SK-N-MC (cell line): ENCODE data around the gene YEATS2.

Experiments used
- DNase-seq: peaks from one replicate; pipeline ENCODE4 v3.0.0-alpha.2; 2011; ENCODE audit warnings: low read depth, low spot score
- H3K27ac ChIP-seq: fragments of 200-600 bp; sonication (generic); 2 replicates; pipeline ENCODE4 v1.5.1; 2016; ENCODE audit warnings: mixed run types
- H3K36me3 ChIP-seq: fragments of 200-600 bp; sonication (generic); 2 replicates; pipeline ENCODE4 v1.6.1; 2017; ENCODE audit warnings: antibody characterized with exemption, low read length, mixed read lengths; ENCODE audit not compliant: insufficient read depth
- H3K4me3 ChIP-seq: fragments of 200-600 bp; sonication (generic); 2 replicates; pipeline ENCODE4 v1.5.1; 2016
- H3K9ac ChIP-seq: fragments of 200-600 bp; sonication (generic); 2 replicates; pipeline ENCODE4 v1.8.0; 2017; ENCODE audit warnings: mixed run types, mixed read lengths; ENCODE audit not compliant: insufficient read length
- H3K9me3 ChIP-seq: fragments of 200-600 bp; sonication (generic); 2 replicates; pipeline ENCODE4 v1.6.1; 2017; ENCODE audit warnings: low read depth, mild to moderate bottlenecking, antibody characterized with exemption, low read length, moderate library complexity, mixed read lengths
- EZH2 ChIP-seq: fragments of 200-600 bp; sonication (generic); IDR thresholded peaks from one replicate; pipeline ENCODE4 v1.6.1; 2017; ENCODE audit warnings: antibody characterized with exemption
- FOXP2 ChIP-seq: optimal IDR thresholded peaks from 2 replicates; pipeline ENCODE3; 2011; ENCODE audit warnings: mild to moderate bottlenecking, moderate library complexity; ENCODE audit not compliant: insufficient read depth; ENCODE audit errors: extremely low read length, control extremely low read depth
- POLR2AphosphoS5 ChIP-seq: IDR thresholded peaks from 2 replicates; pipeline ENCODE4 v1.6.1; 2012; ENCODE audit warnings: mild to moderate bottlenecking, low read depth, low read length, borderline replicate concordance

The YEATS2 gene

DNA sequence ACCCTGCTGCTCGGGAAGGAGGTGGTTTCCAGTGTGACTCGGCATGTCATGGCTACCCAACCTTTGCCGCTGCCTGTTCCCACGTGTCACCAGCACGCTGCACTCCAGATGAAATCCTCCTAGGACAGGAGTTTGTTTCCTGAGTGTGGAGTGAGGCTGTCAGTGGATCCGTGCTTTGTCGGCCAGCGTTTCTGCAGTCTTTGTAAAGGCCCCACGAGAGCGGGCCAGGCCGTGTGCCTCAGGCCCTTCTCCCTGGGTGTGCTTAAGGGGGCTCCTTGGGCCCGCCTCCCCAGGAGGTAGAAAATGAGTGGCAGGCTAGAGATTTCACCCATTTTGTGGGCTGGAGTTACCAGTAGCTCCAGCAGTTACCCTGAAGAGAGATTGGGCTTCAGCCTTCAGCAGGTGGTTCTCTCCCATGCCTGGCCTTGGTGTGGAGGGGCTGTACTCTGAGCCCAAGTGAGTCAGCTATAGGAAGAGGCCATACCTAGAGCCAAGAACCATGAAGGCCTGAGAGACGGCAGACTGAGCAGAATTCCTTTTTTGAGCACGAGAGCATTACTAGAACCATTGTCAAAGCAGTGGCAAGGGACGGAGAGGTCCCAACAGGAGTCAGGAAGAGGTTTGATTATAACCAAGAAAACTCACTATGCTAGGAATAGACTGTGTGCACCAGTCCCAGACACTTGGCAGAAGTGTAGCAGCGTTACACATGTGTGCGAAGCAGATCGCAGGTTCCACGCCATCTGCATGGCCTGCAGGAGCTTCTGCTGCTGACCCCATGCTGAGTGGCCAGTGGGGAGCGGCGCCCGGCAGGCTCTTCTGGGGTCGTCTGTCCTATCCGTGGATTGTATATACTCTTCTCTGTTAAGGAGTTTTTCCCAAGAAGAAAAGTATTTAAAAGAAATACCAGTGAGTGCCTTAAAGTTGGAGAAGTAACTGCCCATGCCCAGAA lies 113.3 kb downstream of the YEATS2 start:
- Histone ChIP-seq H3K9ac (no peak overlapping the region), H3K36me3 (peaks cover 65% of the 10 kb centered on the region), H3K9me3 (no peaks in the 10 kb centered on the region), H3K27ac (no peak overlapping the region), H3K4me3 (no peak overlapping the region)
- TF ChIP-seq FOXP2 (no peak), POLR2AphosphoS5 (no peak), EZH2 (no peak)
- no peak for DNase-seq

DNA sequence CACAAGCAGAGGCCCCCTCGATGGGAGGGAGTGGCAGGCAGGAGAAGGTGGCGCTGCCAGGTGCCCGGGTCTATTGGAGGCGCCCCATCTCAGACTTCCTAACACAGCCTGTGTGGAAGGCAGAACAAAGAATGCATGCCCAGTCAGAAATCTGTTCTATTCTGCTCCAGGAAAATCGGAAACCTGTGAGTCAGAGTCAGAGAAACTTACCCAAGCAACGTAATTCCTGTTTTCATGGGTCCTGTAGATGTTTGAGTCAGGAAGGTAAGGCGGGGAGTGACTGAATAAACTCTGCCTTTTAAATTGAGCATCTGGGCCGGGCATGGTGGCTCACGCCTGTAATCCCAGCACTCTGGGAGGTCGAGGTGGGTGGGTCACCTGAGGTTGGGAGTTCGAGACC lies 114.0 kb downstream of the YEATS2 start:
- no peak for DNase-seq
- Histone ChIP-seq H3K9ac (no peak overlapping the region), H3K27ac (no peak overlapping the region), H3K36me3 (peaks cover 62% of the 10 kb centered on the region), H3K4me3 (no peak overlapping the region), H3K9me3 (no peaks in the 10 kb centered on the region)
- no peak for TF ChIP-seq FOXP2
- TF ChIP-seq POLR2AphosphoS5 = no peak
- TF ChIP-seq EZH2 = no peak

DNA sequence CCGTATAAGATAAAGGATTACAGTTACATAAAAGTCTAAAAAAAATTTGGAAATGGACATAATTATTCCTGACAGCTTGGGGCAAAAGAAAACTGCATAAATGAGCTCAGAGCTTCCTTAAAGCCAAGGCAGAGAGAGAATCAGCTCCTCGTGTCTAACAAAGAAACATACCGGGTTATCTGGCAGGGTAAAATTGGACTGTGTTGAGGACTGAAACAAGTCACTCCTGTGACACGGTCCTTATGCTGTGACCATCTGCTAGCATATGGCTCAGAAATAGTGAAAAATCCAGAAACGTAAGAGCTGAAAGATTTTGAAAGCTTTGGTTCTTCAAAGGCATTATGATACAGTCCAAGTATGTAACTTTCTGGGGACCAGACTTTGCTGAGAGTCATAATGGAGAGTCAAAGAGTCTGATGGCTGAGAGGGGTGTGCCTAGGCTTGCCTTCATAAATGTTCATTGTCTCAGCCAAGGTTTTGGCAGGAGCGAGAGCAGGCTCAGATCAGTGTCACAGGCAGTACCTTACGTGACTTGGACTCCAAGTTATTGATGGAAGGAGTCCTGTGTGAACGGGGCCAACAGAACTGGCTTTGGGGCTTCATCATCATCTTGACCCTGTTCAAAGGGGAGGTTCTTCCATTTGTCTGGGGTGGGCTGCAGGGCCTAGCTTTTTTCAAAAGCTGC lies 115.3 kb downstream of the YEATS2 start:
- DNase-seq = no peak
- TF ChIP-seq EZH2 (no peak), POLR2AphosphoS5 (no peak), FOXP2 (no peak)
- Histone ChIP-seq H3K4me3 (no peak overlapping the region), H3K9me3 (no peaks in the 10 kb centered on the region), H3K9ac (no peak overlapping the region), H3K36me3 (peaks cover 49% of the 10 kb centered on the region), H3K27ac (peak overlapping the region; percentile 1; the same call in 1 of the 2 replicates)

DNA sequence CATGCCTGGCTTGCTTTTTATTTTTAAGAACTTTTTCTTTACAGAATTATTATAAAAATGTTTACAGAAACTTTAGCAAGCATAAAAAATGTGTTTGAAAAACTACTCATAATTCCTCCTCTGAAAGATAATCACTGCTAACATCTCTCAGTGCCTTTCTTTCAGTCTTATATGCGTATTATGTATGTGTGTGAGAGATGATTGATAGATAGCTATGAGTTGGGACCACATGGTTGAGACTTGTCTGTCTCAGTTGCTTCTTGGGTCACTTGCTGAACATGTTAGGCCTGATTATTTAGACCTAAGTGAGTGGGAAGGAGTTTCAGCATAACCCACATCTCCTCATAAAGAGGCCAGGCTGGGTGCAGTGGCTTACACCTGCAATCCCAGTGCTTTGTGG lies 116.6 kb downstream of the YEATS2 start:
- H3K27ac ChIP-seq = no peak overlapping the region
- peaks cover 37% of the 10 kb centered on the region for H3K36me3 ChIP-seq
- H3K9me3 ChIP-seq = no peaks in the 10 kb centered on the region
- no peak for TF ChIP-seq FOXP2
- TF ChIP-seq EZH2 = no peak
- no peak for TF ChIP-seq POLR2AphosphoS5
- no peak overlapping the region for H3K9ac ChIP-seq
- no peak overlapping the region for H3K4me3 ChIP-seq
- DNase-seq = no peak

DNA sequence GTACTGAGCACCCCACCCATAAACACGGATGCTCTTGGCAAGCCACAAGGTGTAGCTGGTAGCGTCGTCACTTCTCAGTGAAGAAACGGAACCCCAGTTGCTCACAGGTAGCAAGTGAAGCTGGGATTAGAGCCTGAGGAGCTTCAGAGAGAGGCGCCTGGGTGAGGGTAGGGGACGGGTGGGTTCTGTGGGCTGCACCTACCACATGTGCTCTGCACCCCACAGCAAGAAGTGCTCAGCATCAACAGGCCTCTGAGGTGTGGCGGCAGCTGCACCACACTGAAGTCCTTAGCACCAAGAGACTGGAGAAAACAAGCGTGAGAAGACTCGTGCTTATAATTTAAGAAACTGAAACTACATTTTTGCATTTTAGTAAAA lies 118.0 kb downstream of the YEATS2 start:
- no peak overlapping the region for H3K4me3 ChIP-seq
- peaks cover 24% of the 10 kb centered on the region for H3K36me3 ChIP-seq
- DNase-seq = no peak
- no peaks in the 10 kb centered on the region for H3K9me3 ChIP-seq
- TF ChIP-seq EZH2 = no peak
- TF ChIP-seq POLR2AphosphoS5 = no peak
- TF ChIP-seq FOXP2 = no peak
- no peak overlapping the region for H3K27ac ChIP-seq
- H3K9ac ChIP-seq = no peak overlapping the region

DNA sequence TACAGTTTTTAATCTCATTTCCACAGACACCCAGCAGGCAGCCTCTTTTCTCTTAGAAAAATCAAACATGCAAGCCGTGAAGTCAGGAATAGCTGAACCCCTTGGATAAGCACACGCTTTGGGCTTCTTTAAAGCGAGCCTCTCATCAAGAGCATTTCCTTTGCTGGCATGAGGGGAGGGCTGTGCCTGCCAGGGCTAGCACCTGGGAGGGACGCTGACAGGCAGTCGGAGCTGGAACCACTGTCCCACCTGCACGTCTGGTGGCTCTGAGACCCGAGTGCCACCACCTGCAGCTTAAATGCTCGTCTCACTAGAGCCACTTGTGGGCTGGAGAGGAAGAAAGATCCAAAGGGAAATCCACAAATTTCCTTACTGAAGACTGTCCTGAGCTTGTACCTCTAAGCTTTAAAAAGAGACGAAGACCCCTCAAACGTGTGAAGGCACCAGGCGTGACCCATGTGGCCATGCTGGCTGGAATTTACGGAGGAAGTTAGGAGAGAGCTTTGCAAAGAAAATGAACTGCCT lies 118.4 kb downstream of the YEATS2 start:
- Histone ChIP-seq H3K4me3 (no peak overlapping the region), H3K9me3 (no peaks in the 10 kb centered on the region), H3K27ac (0 out of 2 replicates have a peak overlapping the region, but pooled peaks have one; percentile 33), H3K36me3 (peaks cover 20% of the 10 kb centered on the region), H3K9ac (no peak overlapping the region)
- TF ChIP-seq POLR2AphosphoS5 (no peak), EZH2 (no peak), FOXP2 (no peak)
- no peak for DNase-seq

DNA sequence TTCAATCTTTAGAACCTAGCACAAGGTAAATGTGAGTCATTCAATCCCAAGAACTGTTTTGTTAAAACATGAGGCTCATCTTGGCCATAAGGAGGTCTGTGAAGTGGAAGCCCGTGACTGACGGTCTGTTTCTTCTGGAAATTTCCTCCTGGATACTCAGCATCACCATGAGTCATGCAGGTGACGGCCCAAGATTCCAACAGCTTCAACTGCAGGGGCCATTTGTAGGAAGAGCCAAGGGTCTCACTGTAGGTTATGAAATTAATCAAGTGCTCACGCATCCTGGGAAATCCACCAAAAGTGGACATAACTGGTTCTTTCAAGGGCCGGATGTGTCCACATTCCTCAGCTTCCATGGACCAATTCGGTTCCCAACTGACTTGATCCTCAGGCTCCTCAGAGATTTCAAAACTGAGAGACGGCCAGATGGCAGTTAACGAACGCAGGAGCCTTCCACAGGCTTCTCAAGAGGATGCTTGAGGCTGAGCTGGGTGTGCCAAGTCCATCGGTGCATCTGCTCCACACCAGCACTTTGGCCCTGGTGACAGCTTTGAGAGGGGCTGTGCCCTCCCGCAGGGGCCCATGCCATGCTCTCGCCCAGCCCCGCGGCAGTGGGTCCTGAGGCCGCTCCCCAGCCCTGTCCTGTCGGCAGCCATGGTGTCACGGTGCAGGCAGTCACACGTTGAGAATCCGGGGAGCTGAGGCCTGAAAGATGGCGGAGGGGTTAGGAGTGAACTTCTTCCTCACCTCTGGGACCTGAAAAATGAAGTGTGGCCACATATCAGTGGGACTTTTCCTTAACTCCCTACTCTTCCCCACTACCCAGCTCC lies 119.3 kb downstream of the YEATS2 start:
- no peak for DNase-seq
- no peak overlapping the region for H3K27ac ChIP-seq
- peaks cover 12% of the 10 kb centered on the region for H3K36me3 ChIP-seq
- no peak overlapping the region for H3K9ac ChIP-seq
- H3K9me3 ChIP-seq = no peaks in the 10 kb centered on the region
- TF ChIP-seq FOXP2 (no peak), POLR2AphosphoS5 (peak; percentile 7; the same call in 1 of the 2 replicates)
- H3K4me3 ChIP-seq = no peak overlapping the region
